Epidermal melanocyte (primary cell): ENCODE measurements around the gene ZBTB18.
"Not testable (repeated sequence)": the region's sequence is repeated elsewhere in the genome, so short reads cannot be mapped to it uniquely, and the experiment has no call there.

ENCODE experiments used
- DNase-seq: peaks from one replicate; pipeline ENCODE4 v3.0.0; 2011; ENCODE audit warnings: low spot score; ENCODE audit not compliant: insufficient read length

The ZBTB18 gene

GRCh38 chr1:244050835-244051444 is at the start of gene ZBTB18:
ZBTB18 (plus strand) TSS chr1:244051283; CDS start chr1:244051432, 149 bp downstream.
- DNase-seq, result no peak

DNA sequence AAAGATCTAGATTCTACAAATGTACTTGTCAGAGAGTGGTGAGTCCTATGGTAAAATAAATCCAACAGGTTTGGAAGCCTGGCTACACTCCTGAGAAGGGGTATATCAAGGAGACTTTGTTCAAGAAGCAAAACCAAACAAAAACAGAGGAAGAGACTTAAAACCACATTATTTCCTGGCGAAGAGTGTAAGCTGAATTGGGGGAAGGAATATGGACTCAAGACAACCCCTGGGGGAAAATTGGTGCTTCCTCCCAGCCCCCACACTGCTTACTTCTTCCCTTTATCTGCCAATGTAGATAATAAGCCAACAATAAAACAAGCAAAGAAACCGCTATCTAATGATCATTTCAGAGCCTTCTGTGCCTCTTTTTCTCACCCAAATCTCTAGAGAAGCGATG is 48.4 kb upstream of the ZBTB18 start:
- no peak for DNase-seq

GRCh38 chr1:244005455-244005854 is 45.6 kb upstream of the ZBTB18 start:
- DNase-seq, result no peak

DNA sequence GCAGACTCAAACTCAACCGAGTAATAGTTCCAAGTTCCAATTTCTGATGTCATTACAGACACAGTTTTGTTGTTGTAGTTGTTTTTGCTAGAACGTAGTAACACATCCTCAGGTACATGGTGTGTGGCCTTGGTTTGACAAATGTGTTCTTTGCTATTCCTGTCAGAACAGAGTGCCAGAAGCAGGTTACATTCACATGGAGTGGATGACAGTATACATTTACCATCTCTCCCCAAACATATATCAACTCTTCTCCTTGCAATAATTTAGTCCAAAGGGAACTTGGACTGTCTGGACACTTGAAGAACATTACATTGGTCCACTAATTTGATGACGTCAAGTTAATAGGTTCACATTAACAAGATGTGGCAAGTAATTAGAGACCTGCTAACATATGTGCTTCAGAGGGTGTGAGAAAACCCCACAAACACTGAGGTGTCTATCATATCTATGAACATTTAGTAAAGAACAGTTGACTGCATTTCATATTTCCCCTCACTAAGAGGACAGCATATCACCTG is 44.6 kb upstream of the ZBTB18 start:
- no peak for DNase-seq

GRCh38 chr1:244006961-244007360 is 44.1 kb upstream of the ZBTB18 start:
- DNase-seq, result no peak

DNA sequence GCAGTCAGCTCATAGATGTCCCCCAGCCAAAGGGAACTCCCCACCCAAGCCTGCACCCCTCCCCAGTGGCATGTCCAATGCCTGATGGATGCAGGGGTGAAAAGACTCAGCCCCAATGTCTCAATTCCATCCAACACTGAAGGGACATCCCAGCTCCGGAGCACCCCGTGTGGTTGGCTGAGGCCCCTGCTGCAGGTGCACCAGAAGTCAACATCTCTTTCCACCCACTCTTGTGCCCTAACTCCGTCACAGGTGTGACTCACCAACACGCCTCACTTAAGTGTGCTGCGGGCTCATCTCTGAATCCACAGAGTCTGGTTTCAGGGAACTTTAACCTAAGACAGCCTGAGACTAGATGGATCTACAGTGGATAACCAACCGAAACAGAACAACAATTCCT is 40.9 kb upstream of the ZBTB18 start:
- DNase-seq, result no peak

DNA sequence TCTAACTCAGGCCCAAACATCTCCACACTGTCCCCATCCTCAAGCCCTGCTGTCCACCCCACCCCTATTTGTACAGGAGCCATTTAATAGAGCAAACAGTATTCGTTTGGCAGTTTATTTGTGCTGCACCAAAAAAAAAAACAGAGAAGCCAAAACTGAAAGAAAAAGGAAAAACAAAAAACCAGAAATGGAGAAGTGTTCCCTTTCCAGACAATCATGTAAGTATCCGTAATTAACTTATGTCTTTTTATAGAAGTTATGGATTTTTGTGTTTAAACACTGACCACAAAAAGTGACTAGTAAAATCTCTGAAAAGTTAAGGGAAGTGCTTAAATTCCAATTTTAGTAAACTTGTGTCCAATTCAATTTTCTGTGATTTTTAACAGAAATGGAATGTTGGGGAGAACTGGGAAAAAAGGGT is 40.4 kb upstream of the ZBTB18 start:
- DNase-seq, result no peak

DNA sequence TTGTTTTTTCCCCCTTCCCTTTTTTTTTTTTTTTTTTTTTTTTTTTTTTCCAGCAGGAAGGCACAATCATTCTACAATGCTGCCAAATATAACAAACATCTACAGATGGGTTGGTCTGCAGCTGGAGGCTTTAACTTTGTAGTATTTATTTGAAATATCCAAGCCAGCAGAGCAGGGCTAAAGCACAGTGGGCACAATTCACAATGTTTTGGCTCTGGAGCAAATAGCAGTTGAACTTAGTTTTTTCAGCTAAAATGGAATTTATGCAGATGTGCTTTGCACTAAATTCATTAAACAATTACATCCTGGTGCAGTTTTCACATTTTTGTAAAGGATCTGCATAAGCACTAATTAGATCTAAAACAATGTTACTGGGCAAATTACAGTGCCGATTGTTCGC is 39.8 kb upstream of the ZBTB18 start:
- no peak for DNase-seq

- DNase-seq, result no peak
Measured at GRCh38 chr1:244011786-244012185, 39.3 kb upstream of the ZBTB18 start.

GRCh38 chr1:244012202-244012601 is 38.9 kb upstream of the ZBTB18 start:
- no peak for DNase-seq

GRCh38 chr1:244013100-244013499 is 38.0 kb upstream of the ZBTB18 start:
- no peak for DNase-seq

DNA sequence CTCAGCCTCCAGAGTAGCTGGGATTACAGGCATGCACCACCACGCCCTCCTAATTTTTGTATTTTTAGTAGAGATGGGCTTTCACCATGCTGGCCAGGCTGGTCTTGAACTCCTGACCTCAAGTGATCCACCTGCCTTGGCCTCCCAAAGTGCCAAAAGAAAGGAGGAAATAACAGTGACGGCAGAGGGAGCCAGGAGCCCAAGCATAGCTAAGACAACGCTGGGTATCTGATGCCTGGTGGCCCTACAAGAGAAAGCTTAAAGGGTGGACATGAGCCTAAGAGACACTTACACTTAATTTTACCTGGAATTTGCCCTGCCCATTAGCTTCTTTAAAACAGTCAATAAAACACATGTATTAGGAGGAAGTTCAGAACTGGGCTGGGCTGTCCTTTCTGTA is 36.2 kb upstream of the ZBTB18 start:
- DNase-seq, result not testable (repeated sequence)

- no peak for DNase-seq
Measured at GRCh38 chr1:244019982-244020485, 31.0 kb upstream of the ZBTB18 start.

GRCh38 chr1:244021427-244021826 is 29.7 kb upstream of the ZBTB18 start:
- DNase-seq, result no peak

DNA sequence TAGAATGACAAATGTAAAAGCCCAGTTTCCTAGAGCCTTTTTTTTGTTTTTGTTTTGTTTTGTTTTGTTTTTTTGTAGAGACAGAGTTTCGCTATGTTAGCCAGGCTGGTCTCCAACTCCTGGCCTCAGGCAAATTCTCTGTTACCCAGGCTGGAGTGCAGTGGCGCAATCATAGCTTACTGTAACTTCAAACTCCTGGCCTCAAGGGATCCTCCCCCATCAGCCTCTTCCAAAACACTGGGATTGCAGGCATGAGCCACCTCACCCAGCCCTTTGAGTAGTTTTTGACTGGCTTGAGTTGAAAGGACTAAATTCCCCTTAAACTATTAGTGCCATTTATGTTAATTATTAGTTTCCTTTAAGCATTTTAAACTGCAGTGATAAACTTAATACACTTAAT is 28.8 kb upstream of the ZBTB18 start:
- DNase-seq, result no peak

- DNase-seq, result no peak
Measured at GRCh38 chr1:244022864-244023440, 28.1 kb upstream of the ZBTB18 start.

GRCh38 chr1:244027491-244028145 is 23.5 kb upstream of the ZBTB18 start:
- DNase-seq, result no peak

DNA sequence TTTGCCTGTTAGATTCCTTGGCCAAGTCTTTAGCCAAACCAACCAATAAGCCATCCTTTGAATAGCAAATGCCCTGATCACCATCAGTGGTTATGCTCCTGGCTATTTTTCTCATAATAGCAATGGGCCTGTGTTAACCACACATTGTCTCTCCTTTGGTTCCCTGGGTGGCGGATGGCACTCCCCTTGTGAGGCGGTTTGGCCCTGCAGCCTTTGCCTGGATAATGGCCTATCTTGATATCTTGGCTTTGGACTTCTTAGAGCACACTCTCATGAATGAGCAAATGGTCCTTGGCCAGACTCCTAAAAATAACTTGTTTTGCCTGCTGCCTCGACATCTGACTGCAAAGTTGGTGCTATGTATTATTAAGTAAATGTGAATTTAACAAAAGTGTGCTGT is 22.4 kb upstream of the ZBTB18 start:
- no peak for DNase-seq

GRCh38 chr1:244029124-244029523 is 22.0 kb upstream of the ZBTB18 start:
- no peak for DNase-seq

DNA sequence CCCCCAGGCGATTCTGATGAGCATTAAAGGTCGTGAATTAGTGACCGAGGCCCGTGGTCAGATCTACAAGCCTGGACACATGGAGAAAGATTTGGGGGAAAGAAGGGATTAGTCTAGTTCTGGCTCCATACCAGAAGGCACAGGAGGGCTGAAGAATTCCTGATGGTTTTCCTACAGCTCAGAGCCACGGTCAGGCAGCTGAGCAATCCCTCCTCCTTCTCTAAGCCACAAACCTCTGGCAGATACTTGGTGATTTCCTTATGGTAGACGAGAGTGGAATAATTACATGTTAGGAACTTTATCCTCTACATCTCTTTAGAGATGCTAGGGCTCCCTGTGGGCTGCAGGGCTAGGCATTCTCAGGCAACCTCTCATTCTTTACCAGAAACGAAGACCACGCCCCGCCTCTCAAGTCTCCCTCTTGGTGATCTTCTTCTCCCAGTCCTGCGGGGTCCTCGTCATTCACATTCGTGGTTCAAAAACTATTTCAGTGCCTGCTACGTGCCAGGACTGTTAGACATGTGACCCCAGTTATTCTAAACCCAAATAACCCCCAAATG is 20.5 kb upstream of the ZBTB18 start:
- DNase-seq, result no peak

DNA sequence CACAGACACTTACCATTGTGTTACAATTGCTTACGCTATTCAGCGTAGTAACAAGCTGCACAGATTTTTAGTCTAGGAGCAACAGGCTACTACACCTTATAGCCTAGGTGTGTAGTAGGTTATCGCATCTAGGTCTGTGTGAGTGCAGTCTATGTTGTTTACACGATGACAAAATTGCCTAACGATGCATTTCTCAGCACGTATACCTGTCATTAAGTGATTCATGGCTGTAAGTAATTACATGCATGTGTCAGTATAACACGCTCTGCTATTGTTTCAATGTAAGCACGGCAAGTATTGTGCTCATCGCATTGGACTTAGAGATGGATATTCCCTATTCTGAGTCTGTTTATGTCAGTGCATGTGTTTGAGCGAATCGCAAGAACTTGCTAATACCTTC is 15.7 kb upstream of the ZBTB18 start:
- DNase-seq, result no peak

DNA sequence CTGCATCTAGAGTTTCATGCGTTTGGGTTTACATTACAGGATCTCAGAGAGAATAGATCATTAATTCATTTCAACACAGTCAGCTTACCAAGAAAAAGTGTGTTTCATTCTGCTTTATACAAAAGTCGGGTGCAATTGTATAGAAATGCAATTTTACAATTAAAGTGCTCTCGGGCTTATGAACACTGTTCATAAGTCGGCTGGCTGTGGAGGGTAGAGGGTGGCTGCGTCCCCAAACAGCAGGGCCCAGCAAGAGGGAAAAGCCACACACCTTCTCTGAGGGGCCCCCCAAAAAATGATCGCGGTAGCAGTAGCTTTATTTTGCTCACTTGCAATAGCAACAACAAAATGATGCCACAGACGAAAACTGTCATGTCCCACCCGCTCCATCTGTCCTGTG is 13.8 kb upstream of the ZBTB18 start:
- DNase-seq, result no peak
